KOPT-K1 (cell line): ENCODE results near the gene CTNND2.
"Not testable (repeated sequence)": the region's sequence is repeated elsewhere in the genome, so short reads cannot be mapped to it uniquely, and the experiment has no call there.

ENCODE experiments used
- H3K27ac ChIP-seq: fragments of 200-600 bp; sonication (generic); 2 replicates; pipeline ENCODE4 v1.5.1; 2016; ENCODE audit warnings: antibody characterized with exemption, mild to moderate bottlenecking, low read depth, low read length; ENCODE audit not compliant: poor library complexity, severe bottlenecking
- H3K36me3 ChIP-seq: fragments of 200-600 bp; sonication (generic); 2 replicates; pipeline ENCODE4 v1.5.1; 2017; ENCODE audit warnings: antibody characterized with exemption, mild to moderate bottlenecking, low read length, moderate library complexity; ENCODE audit not compliant: insufficient read depth
- H3K9me3 ChIP-seq: fragments of 200-600 bp; sonication (generic); 2 replicates; pipeline ENCODE4 v1.5.1; 2017; ENCODE audit warnings: antibody characterized with exemption, low read length, mild to moderate bottlenecking; ENCODE audit not compliant: insufficient read depth, poor library complexity, severe bottlenecking

The CTNND2 gene

DNA sequence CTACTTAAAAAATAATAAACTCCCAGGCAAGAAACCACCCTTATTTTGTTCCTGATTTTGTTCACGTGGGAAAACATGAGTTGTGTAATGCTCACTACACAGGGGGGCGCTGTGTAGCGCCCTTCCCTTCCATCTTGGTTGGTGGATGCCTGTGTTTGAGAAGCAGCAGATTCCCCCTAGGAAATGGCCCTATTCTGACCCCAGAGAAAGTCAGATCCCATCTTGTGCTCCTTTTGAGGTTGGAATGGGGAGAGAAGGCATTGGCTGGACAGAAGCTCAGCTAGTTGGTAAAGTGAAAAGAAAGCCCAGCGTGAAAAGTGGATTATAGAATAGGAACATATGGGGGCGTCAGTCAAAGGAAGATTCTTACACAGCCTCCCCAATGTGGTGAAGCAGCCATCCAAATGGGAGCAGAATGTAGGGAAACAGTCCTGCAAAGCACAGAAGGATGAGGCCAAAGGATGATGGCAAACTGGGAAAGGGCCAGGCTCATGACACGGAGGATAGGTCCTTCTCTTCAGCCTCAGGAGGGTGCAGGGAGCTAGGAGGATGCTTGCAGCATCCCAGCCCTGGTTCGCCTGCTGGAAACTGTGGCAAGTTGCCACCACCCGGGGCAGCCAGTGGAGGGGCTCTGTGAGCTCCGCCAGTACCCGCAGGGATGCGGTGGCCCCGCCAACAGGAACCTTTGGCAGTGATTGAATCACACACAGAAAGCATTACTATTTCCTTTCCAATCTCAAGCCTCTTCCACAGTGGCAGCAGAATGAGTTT is 829.0 kb downstream of the CTNND2 start:
- H3K27ac ChIP-seq: no peak overlapping the region
- H3K9me3 ChIP-seq: no peaks in the 10 kb centered on the region
- H3K36me3 ChIP-seq: no peaks in the 10 kb centered on the region

DNA sequence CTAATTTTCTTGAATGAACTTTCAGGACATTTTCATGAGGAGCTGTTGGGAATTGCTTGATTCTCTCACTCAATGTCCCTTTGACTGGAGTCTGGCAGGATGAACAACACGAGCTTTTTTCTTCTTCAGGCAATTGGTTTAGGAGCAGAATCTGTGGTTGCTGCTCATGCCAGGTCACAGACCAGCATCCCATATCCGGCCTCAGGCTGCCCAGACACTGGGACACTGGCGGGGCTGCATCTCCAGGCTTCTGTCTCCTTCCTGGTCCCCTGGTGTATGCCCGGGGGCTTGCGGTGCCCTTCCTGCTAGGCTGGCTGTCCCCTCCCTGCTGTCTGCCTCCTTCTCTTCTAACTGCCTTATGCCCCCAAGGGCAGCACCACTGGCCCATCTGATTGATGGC is 831.7 kb downstream of the CTNND2 start:
- no peaks in the 10 kb centered on the region for H3K9me3 ChIP-seq
- no peaks in the 10 kb centered on the region for H3K36me3 ChIP-seq
- no peak overlapping the region for H3K27ac ChIP-seq

DNA sequence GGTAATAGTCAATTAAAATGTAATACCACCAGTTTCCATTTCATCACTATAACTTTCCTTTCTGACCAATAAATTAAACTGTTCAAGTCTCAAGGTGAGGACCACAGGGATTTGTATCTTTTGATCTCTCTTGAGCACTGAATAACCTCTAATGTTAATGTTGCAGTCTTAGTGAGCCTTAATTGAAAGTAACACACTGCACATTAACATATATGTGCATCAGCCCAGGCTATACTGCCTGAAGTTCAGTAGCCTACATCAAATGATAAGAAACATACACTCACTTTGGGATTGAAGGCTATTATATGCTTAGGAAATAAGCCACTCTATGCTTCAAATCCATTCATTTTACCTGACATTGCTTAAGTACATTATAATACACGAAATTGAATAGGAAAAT is 832.2 kb downstream of the CTNND2 start:
- no peak overlapping the region for H3K27ac ChIP-seq
- no peaks in the 10 kb centered on the region for H3K36me3 ChIP-seq
- H3K9me3 ChIP-seq: no peaks in the 10 kb centered on the region

DNA sequence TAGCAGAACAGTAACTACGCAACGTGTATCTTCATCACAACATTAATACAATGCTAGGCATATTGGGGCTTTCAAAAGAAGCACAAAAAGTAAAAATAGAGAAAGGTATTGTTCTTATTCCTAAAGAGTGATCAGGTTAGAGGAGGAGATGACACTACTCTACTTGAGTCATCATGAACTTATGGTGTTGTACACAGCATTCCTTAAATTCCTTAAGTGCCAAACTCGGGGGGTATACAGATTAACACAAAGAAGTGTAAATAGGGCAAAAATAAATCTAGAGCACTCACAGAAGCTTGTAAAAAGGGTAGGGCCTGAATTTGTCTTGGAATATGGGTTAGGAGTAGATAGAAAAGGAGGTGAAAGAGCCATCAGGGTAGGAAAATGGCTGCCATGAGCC is 835.2 kb downstream of the CTNND2 start:
- H3K36me3 ChIP-seq: no peaks in the 10 kb centered on the region
- H3K9me3 ChIP-seq: no peaks in the 10 kb centered on the region
- no peak overlapping the region for H3K27ac ChIP-seq

DNA sequence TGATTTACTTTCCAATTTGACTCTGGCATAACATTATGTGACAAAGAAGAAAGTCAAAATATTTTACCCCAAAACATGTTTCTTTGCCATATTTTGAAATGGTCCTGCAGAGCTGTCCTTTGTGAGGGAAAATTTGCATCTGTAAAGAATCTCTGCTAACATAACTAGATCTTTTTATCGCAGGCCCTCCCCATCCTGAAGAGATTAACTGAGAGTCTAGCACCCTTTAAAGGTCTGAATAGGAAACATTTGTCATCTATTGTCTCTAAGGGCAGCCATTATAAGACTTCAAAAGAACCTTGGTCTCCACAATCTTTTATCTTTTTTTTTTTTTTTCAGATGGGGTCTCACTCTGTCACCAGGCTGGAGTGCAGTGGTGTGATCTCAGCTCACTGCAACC is 838.5 kb downstream of the CTNND2 start:
- not testable (repeated sequence) for H3K27ac ChIP-seq, H3K36me3 ChIP-seq, H3K9me3 ChIP-seq

DNA sequence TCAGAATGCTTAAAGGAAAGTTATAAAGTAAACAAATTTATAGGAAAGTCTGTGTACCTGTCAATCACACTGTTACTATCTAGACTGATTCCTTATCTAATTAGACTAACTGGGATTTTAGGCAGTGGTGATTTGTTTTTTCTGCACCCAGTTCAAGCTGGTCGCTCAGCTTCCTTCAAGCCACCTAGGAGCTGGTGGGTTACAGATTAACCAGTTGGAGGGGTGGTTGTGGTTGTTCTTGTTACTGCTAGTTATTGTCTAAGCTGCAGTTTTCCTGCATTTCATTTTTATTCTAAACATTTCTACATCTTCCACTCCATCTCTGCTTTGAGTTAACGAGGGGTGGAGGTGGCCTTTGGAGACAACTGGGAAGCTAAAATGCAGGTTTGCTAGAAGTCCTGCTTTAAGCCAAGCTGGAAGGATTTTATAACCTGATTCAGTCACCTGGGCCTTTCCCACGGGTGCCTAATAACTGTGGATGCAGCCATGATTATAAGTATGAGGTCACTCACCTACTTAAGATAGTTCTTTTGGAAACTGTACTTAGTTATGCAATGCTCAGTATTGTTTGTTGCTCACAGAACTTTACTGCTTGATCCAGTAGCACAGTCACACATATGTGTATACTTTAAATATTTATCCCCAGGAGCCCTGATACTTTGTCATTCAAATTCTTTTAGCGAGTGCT is 839.3 kb downstream of the CTNND2 start:
- H3K36me3 ChIP-seq: no peaks in the 10 kb centered on the region
- H3K9me3 ChIP-seq: no peaks in the 10 kb centered on the region
- no peak overlapping the region for H3K27ac ChIP-seq

DNA sequence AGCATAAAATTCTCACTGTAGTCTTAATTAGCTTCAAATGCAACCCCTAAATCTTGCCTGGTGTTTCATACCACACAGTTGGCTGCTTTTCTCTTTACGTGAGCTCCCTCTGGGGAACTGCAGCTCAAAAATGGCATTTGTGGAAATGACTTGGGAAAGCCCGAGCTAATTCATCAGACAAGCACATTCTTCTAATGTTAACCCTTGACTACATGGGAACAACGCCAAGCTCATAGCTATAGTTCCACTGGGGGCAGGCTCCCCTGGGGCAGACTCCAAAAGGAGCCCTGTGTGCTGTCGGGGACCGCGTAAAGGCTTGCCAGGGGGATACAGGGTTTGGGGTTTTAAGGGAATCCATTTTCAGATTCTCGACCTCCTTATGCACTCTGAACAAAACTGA is 841.8 kb downstream of the CTNND2 start:
- no peak overlapping the region for H3K27ac ChIP-seq
- no peaks in the 10 kb centered on the region for H3K36me3 ChIP-seq
- no peaks in the 10 kb centered on the region for H3K9me3 ChIP-seq

DNA sequence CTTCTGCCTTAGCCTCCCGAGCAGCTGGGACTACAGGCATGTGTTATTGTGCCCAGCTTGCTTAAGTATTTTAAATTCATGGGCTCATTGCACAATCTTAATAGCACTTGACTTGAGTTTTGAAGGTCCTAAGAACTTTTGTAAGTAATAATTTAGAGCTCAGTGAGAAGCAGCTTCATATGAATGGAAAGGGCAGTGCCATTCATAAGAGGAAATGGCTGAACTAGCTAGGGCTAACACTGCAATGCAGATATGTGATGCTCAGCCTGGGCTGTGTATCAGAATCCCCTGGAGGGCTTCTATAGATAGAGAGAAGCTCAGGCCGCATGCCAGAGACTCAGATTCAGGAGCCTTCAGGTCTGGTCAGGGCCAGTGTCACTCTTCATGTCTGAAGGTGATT is 847.7 kb downstream of the CTNND2 start:
- H3K27ac ChIP-seq: no peak overlapping the region
- no peaks in the 10 kb centered on the region for H3K36me3 ChIP-seq
- no peaks in the 10 kb centered on the region for H3K9me3 ChIP-seq

DNA sequence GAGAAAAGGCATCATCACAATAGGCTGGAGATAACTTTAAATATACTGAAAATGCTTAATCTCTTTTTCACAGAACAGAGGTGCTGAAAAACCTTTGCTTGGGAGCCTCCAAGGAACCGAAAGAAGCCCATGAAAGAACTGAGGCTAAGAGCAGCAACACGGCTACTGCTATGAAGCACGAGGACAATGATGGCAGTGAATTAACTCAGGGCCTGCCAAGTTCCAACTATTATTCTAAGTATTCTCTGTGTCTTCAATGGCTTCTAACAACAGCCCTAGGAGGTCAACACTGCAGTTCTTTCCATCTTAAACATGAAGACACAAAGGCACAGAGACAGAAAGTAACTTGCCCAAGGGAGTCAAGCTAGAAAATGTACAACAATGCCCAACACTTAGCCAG is 850.2 kb downstream of the CTNND2 start:
- no peaks in the 10 kb centered on the region for H3K9me3 ChIP-seq

DNA sequence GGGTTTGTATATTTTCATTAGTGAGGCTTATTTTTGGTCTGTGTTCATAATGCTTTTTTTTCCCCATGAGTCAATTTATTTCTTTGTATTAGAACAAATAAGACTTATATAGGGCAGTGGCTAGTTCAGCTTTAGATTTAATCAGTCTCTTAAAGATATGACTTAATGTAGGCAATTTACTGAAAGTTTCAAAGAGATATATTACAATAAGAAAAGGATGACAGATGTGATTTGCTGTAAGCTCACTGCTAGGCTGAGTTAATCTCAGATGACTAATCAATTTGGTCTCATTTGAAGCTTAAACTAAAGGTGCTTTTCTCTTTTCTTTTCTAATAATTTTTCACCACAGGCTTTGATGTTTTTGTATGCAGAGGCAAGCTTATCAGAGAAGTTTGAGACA is 851.4 kb downstream of the CTNND2 start:
- Histone ChIP-seq H3K27ac (no peak overlapping the region), H3K36me3 (no peaks in the 10 kb centered on the region), H3K9me3 (no peaks in the 10 kb centered on the region)

More for the DNA sequence above, 850.2 kb downstream of the CTNND2 start:
- Histone ChIP-seq H3K36me3 (no peaks in the 10 kb centered on the region), H3K27ac (no peak overlapping the region)

DNA sequence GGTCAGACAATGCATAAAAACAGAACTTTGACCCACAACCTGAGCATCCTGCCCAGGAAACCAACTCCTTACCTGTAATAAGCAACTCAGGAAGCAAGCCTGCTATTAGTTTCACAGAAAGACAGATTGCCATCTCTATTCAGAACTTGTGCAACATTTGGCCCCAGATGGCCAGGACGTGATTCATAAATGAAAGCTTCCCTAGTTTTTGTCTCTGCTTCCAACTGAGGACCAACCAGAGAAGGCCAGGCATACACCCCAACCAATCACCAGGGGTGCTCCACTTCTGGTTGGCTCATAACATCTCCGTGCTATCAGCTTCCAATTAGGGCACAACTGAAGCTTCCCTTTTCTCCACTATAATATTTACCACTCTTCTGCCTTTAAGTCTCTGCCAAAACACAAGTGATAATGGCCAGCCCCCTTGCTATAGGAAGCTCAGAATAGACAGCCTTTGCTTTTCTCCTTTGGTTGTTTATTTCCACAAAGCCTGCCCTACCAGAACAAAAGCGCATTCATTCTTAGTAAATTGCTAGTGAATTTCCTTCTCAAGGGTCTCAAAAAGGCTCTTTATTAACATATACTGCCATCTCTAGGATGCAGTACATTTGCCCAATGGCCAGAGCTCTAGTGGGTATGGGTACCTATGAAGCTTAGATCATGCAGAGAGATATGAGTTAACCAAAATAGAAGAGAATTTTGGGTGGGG is 853.5 kb downstream of the CTNND2 start:
- no peak overlapping the region for H3K27ac ChIP-seq
- H3K36me3 ChIP-seq: no peaks in the 10 kb centered on the region
- no peaks in the 10 kb centered on the region for H3K9me3 ChIP-seq

DNA sequence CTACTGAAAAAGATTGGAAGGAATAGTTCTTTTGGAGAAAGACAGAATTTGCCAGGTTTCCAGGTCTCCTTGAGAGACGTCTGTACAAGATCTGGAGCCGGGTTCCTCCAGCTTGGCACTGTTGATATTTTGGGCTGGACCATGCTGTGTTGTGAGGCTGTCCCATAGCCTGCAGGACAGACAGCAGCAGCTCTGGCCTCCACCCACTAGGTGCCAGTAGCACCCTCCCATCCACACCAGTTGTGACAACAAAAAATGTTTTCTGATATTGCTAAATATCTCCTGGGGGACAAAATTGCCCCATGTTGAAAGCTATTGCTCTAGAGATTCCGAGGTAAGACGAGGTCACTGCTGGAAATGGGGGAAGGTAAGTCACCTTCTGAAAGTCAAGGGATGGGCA is 855.5 kb downstream of the CTNND2 start:
- Histone ChIP-seq H3K27ac (no peak overlapping the region), H3K36me3 (no peaks in the 10 kb centered on the region), H3K9me3 (no peaks in the 10 kb centered on the region)

DNA sequence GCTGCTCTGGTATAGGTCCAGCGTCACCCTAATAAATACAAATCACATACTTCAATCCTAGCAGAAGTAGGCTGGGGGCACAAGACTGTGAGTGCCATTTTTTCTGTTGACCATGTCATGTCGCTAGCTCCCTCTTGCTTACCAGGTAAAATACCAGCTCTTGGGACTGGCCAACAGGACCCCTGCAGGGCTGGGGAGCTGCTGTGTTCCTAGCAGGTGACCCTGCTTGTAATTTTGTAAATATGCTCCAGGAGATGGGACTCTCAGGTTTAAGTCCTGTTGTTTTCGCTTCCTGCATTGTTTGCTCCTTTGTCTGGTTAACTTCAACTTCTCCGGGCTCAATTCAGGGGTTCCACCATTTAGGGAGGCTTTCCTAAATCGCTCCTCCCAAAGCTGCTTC is 856.6 kb downstream of the CTNND2 start:
- no peaks in the 10 kb centered on the region for H3K9me3 ChIP-seq
- H3K27ac ChIP-seq: no peak overlapping the region
- no peaks in the 10 kb centered on the region for H3K36me3 ChIP-seq

DNA sequence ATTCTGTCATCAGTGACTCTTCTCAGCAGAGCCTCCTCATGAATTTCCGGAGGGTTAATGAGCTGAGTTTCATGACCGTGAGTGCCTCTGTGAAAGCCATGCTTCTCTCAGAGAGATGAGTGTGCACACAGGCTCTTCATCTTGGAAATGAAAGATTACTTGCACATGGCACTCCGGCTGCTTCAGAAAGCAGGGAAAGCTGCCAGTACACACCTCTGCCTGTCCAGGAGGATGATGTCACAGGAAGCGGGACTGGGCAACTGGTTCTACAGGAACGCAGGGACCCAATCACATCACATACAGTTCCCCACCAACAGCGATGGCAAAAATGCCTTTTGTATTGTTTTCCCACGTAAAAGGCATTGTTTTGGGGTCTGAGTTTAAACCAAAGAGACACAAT is 857.2 kb downstream of the CTNND2 start:
- no peaks in the 10 kb centered on the region for H3K36me3 ChIP-seq
- H3K27ac ChIP-seq: no peak overlapping the region
- no peaks in the 10 kb centered on the region for H3K9me3 ChIP-seq

DNA sequence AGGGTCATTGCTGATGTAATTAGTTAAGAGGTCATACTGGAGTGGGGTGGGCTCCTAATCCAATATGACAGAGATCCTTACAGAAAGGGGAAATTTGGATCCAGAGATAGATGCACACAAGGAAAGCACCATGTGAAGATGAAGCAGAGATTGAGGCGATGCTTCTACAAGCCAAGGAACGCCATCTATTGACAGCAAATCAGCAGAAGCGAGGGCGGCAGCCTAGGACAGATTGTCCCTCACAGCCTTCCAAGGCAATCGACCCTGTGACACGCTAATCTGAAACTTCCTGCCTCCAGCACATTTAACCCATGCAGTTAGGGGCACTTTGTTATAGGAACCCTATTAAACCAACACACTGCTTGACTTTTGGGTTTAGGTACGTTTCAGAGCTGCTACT is 858.1 kb downstream of the CTNND2 start:
- H3K27ac ChIP-seq: no peak overlapping the region
- H3K9me3 ChIP-seq: no peaks in the 10 kb centered on the region
- no peaks in the 10 kb centered on the region for H3K36me3 ChIP-seq
